HG03060 (cell line): ENCODE data around the gene BNC2.

Source experiments
- ATAC-seq: cut with Tn5 transposase; IDR thresholded peaks from one replicate; pipeline ENCODE4 v1.9.1; 2021; ENCODE audit warnings: low read depth, moderate number of reproducible peaks; ENCODE audit not compliant: unreplicated experiment

Gene BNC2

DNA sequence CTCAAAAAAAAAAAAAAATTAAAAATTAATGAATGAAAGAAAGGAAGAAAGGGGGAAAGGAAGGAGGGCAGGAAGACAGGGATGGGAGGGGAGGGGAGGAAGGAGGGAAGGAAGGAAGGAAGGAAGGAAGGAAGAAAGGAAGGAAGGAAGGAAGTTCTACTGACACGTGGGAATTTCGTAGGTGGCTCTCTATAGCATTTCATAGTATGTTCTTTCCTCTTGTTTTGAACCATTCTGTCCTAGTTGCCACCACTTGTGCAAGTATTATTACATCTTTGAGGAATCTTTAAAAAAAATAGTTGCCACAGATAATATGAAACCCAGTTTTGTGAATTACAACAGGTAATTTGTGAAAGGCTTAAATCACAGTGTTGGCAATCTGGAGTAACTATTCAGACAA is 253.8 kb downstream of the BNC2 start:
- ATAC-seq, result no peak

DNA sequence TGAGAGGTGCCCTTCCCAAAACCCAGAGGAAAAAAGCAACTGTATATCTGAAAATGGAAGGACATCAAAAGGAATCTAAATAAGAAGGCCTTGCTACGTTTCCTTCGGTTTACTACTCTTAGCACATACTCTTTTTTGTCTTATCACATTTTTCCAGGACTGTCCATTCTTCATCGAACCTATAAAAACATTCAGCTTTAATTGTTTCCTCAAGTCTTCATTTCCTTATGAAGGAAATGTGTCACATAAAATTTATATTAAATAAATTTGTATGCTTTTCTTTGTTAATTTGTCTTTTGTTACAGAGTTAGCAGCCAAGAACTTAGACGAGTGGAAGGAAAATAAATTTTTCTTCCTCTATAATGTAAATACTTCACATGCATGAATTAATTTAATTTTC is 255.0 kb downstream of the BNC2 start:
- no peak for ATAC-seq

DNA sequence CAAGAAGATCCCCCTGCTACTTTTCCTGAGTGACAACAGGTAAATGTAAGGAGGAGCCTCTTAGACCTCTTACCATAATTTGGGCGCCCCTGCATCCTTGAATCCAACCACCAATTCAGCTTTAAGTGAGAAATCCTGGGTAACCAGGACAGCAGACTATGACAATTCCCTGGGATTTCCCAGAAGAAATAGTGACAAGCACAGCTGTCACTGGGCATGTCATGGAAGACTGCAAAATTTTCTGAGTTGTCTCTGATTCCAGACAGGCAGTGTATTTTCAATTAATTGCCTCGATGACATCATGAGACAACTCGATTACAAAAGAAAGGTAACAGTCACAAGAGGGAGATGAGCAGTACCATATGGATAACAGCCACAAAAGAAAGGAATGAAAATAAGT is 256.9 kb downstream of the BNC2 start:
- no peak for ATAC-seq

- no peak for ATAC-seq
Measured at GRCh38 chr9:16613051-16613450, 257.4 kb downstream of the BNC2 start.

GRCh38 chr9:16612627-16613026 is 257.8 kb downstream of the BNC2 start:
- no peak for ATAC-seq

DNA sequence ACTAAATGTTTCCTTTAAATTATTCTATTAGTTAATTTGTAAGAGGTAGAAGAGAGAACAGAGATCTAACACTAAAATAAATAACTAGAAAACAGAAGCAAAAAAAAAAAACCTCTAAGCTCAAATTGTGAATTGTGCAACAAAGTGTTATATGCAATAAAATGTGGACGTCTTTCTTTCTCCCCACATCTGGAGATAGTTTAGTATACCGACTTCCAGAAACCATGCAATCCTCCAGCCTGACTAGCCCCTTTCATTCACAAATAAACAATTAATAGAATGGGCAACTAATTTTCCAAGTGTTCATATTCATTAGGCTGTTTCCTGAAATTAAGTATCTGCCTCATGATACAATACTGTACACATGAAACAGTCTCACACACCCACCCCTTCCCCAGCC is 258.5 kb downstream of the BNC2 start:
- ATAC-seq, result no peak

- ATAC-seq, result no peak
Measured at GRCh38 chr9:16611001-16611400, 259.5 kb downstream of the BNC2 start.

- no peak for ATAC-seq
Measured at GRCh38 chr9:16610538-16610937, 259.9 kb downstream of the BNC2 start.

GRCh38 chr9:16608906-16609305 is 261.6 kb downstream of the BNC2 start:
- ATAC-seq, result no peak

DNA sequence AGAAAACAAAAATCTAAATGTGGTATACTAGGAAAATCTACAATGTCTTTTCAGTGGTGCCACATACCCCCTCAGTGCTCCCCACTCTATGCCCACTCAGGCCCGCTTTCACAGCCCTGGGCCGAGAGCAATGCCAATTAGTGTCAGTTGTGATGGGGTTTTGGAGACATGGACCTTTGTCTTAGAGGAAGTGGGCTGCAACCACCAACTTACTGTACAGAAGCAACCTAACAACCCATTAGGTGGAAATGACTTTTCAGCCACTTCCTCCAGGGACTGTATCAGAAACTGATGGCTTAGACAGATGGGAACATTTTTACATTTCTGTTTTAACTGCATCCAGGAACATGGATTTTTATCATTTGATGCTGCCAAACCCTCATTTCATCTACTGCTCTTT is 268.0 kb downstream of the BNC2 start:
- no peak for ATAC-seq

DNA sequence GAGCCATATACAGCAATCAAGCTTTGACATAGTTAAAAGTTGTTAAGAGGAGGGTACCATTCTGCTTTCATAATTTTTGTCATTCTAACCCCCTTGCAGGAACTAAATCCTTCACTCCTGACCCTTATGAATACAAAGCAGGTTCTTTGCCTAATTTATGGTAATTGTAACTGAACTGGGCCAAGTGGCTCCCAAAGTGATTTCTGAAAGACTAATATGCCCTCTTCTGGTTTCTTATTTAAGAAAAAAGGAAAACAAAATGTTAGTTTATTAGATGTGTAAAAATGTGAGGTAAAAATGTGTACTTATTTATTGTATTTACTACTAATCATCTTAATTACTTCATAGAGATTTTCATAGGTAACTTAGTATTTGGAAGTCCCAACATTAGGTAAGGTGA is 268.5 kb downstream of the BNC2 start:
- ATAC-seq, result no peak

GRCh38 chr9:16598316-16598715 is 272.2 kb downstream of the BNC2 start:
- ATAC-seq, result no peak

GRCh38 chr9:16597136-16597535 is 273.3 kb downstream of the BNC2 start:
- no peak for ATAC-seq

DNA sequence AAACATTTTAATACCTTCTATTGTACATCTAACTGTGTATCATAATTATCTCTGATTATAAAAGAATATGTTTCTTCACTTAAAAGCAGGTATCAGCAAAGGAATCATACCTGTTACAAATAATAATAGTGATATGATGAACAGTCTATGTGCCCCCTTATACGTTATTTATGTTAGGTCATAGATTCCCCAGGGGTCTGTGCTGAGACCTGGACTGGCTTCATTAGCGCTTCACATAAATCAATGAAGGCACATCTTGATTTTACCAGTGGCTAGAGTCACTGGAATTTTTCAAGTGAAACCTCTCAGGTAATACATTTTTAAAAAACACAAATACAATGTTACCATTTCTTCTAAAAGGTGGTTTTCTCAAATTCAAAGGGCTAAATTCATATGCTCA is 275.2 kb downstream of the BNC2 start:
- no peak for ATAC-seq

DNA sequence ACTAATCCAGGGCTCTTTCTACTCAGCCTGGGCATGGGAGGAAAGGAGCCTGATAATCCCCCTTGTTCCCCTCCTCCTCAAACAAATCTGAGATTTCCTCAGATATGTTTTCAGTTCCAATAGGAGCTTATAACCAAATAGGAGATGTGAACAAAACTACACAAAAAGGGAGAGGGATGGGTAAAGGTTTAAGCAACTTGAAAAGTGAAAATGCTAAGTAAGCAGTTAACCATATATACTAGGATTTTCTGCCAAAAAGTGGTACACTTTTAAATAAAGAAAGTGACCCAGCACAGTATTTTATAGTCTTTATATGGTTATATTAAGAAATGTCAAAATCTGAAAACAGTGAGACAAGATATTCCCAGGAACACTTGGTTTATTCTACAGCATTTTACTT is 275.7 kb downstream of the BNC2 start:
- ATAC-seq, result no peak

DNA sequence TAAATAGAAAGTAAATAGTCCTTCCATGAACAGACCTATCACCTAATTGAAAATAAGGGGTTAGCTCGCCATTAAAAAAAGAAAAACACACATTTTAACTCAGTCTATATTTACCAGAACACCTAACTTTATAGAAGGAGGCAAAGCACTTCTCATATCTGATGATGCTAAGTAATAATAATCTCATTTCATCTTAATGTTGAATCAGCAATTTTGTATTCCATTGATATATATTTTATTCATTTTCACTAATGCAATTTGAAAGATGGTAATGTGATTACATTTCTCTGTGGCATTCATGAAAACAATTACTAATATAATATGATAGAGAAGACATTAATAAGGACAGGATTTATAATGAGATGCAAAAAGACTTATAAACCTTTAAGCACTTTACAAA is 276.7 kb downstream of the BNC2 start:
- no peak for ATAC-seq

DNA sequence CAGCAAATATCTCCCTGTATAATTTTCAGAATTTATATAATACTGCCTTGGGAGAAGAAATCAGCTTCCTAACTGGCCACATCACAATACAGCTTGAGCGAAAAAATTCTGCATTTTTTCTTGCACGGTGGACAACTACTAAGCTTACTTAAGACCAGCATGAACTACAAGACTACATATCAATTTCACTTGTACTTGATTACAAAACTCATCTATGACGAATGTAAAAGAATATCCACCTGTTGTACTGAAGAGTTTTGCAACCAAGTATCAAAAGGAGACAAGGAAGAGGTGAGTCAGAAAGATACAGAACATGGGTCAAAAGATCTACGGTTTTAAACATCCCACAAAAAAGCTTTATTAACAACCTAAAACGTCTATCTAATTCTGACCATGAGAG is 279.4 kb downstream of the BNC2 start:
- ATAC-seq, result no peak

DNA sequence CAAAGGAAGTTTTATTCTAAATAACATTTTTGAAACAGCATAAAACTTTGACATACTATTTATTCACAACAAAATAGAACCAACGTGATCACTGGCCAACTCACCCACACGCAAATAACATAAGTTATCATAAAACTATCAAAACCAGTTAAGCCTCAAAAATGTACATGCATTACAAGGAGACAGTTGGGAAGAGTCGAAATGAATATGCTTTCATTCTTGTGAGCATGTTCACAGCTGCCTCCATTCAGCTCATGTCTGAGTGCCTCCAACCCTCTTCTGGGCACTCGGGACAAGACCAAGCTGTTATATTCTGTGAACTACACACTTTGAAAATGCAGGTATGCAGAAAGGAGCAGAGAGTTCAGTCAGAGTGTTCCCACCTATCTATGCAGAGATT is 284.9 kb downstream of the BNC2 start:
- no peak for ATAC-seq

DNA sequence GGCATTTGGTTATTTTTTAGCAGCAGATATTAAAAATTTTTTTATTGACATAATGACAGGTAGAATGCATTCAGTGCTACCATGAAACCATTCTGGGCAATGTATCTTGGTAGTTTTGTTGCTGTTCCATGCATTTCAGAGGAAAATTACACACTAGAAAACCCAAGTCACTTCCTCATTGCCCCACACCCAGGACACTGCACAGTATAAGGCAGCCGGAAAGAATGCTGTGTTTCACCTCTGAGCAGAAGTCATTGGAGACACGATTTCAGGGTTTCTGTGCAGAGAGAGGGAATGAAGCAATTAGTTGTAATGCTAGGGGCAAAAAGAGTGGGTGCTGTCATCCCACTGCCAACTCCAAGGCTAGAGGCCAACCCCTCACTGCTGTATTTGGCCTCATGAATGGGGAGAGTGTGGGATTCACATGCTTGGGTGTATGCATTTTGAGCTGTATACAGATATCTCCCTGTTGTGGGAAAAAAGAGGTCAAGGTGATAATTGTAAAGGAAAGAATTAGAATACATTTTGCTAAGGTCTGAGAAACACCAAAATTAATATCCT is 290.5 kb downstream of the BNC2 start:
- no peak for ATAC-seq

DNA sequence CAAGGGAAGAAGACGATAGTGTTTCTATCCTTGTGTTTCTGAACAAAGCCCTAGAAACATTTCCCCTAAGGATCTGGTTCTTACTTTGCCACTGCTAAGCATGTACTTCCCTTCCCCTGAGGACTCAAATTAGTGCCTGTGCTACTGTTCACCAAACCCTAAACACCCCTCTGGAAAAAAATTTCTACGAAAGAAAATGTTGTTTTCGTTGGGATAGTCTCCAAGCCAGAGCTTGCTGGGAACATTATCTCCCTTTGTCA is 294.6 kb downstream of the BNC2 start:
- no peak for ATAC-seq

DNA sequence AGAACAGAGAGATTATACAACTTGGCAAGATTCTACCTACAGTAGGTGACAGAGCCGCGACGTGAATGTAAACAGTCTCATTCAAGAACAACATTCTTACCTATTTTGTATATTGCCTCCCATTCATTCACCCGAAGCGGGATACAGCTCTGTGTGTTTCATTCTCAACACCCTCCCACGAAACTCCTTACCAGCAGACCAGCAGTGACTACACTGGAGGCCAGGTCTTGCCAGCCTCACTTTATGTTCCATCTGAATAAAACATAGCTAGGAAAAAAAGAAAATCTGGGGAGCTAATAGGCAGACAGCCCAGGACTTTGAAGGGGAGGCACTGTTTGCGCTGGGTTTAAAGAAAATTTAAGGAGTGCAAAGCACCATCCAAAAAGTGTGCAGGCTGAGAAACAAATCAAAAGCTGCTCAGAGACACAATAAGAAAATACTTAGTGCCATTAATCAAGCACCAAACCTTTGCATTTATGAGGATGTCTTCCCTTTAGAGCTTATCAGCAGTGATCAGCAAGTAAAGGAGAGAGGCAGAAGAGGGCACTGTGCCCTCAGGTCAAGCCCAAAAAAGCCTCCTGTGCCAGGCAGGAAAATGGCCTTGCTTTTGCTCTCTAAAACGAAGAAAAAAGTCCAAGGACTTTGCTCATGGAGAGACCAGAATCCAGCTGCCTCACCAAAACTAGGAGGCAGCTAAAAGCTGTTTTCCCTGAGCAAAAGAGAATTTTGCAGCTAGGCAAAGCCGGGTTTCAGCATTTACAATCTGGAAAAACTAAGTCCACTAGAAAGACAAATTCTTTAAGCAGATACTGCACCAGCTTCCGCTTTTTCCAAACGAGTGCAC is 295.1 kb downstream of the BNC2 start:
- ATAC-seq, result no peak

DNA sequence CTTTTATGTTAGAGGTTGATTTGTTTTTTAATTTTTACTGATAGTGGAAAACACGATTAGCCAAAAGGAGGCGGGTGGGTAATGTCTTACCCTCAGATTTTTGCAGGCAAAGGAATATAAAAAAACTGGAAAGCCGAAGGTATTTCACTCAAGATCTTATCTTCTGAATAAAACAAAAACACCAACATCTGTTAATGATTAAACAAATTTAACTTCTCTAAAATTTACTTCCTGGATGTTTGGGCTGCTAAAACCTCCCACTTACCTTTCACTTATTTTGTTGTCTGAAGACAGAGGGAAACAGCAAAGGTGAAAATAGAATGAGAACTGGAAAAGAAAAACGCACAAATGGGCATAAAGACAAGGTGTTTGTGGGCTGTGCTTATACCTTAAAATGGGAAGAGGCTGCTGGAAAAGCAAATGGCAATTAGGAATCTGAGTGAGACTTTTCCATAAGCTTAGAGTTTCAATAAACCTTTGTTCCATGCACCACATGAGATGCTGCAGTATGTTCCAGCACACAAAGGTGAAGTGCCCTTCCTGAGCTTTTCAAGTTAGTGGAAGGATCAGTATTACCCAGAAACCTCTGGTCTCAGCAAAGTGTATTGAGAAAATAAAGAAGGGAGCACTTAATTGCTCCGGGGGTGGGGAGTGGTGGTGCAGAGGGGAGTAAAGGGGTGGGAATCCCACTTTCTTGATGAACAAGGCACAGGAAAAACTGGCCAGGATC is 298.3 kb downstream of the BNC2 start:
- no peak for ATAC-seq
